Measurements from ENCODE around the gene AMZ2.

AMZ2 gene

GRCh38 chr17:68299817-68300216 is 52.0 kb downstream of the AMZ2 start:
- TF ChIP-seq, protein P1, sequence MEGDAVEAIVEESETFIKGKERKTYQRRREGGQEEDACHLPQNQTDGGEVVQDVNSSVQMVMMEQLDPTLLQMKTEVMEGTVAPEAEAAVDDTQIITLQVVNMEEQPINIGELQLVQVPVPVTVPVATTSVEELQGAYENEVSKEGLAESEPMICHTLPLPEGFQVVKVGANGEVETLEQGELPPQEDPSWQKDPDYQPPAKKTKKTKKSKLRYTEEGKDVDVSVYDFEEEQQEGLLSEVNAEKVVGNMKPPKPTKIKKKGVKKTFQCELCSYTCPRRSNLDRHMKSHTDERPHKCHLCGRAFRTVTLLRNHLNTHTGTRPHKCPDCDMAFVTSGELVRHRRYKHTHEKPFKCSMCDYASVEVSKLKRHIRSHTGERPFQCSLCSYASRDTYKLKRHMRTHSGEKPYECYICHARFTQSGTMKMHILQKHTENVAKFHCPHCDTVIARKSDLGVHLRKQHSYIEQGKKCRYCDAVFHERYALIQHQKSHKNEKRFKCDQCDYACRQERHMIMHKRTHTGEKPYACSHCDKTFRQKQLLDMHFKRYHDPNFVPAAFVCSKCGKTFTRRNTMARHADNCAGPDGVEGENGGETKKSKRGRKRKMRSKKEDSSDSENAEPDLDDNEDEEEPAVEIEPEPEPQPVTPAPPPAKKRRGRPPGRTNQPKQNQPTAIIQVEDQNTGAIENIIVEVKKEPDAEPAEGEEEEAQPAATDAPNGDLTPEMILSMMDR (IDR thresholded peaks at IDR 0.05; ENCODE audit: low read depth, low read length), result no peak
- no peak overlapping the region for H3K4me3 ChIP-seq (ENCODE audit: low read depth, low read length)
- H3K27me3 ChIP-seq (ENCODE audit: insufficient read depth, low read depth, severe bottlenecking), result no peaks in the 10 kb centered on the region
- no peak overlapping the region for H3K27ac ChIP-seq
- peaks cover 3% of the 10 kb centered on the region for H3K9me3 ChIP-seq (ENCODE audit: severe bottlenecking)
- no peaks in the 10 kb centered on the region for H3K36me3 ChIP-seq
- no peak for DNase-seq

- Histone ChIP-seq H3K4me3 (ENCODE audit: low read depth, low read length) (no peak overlapping the region), H3K36me3 (no peaks in the 10 kb centered on the region), H3K27me3 (ENCODE audit: insufficient read depth, low read depth, severe bottlenecking) (no peaks in the 10 kb centered on the region), H3K27ac (no peak overlapping the region), H3K9me3 (ENCODE audit: severe bottlenecking) (peaks cover 3% of the 10 kb centered on the region)
- TF ChIP-seq, protein P1 (IDR thresholded peaks at IDR 0.05; ENCODE audit: low read depth, low read length), result no peak
- no peak for DNase-seq
Observed at GRCh38 chr17:68301438-68301959, 53.7 kb downstream of the AMZ2 start.

- Histone ChIP-seq H3K36me3 (no peaks in the 10 kb centered on the region), H3K4me3 (ENCODE audit: low read depth, low read length) (no peak overlapping the region), H3K27me3 (ENCODE audit: insufficient read depth, low read depth, severe bottlenecking) (no peaks in the 10 kb centered on the region), H3K9me3 (ENCODE audit: severe bottlenecking) (peaks cover 3% of the 10 kb centered on the region), H3K27ac (no peak overlapping the region)
- TF ChIP-seq, protein P1 (IDR thresholded peaks at IDR 0.05; ENCODE audit: low read depth, low read length), result no peak
- no peak for DNase-seq
Observed at GRCh38 chr17:68302066-68302564, 54.3 kb downstream of the AMZ2 start.

GRCh38 chr17:68302666-68303065 is 54.8 kb downstream of the AMZ2 start:
- no peak overlapping the region for H3K27ac ChIP-seq
- H3K36me3 ChIP-seq, result no peaks in the 10 kb centered on the region
- H3K4me3 ChIP-seq (ENCODE audit: low read depth, low read length), result no peak overlapping the region
- no peak for DNase-seq
- TF ChIP-seq, protein P1 (IDR thresholded peaks at IDR 0.05; ENCODE audit: low read depth, low read length), result no peak
- peaks cover 3% of the 10 kb centered on the region for H3K9me3 ChIP-seq (ENCODE audit: severe bottlenecking)
- H3K27me3 ChIP-seq (ENCODE audit: insufficient read depth, low read depth, severe bottlenecking), result no peaks in the 10 kb centered on the region

DNA sequence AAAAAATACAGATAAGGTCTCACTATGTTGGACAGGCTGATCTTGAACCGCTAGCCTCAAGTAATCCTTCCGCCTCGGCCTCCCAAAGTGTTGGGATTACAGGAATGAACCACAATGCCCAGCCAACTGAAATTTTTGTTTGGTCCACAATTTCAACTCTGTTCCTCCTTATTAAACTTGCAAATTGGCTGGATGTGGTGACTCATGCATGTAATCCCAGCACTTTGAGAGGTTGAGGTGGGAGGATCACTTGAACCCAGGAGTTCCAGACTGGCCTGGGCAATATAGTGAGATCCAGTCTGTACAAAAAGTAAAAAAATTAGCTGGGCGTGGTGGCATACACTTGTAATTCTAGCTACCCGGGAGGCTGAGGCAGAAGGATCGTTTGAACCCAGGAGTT is 56.9 kb downstream of the AMZ2 start:
- Histone ChIP-seq H3K4me3 (ENCODE audit: low read depth, low read length) (no peak overlapping the region), H3K36me3 (no peaks in the 10 kb centered on the region), H3K27me3 (ENCODE audit: insufficient read depth, low read depth, severe bottlenecking) (no peaks in the 10 kb centered on the region), H3K9me3 (ENCODE audit: severe bottlenecking) (peaks cover 3% of the 10 kb centered on the region), H3K27ac (no peak overlapping the region)
- no peak for DNase-seq
- TF ChIP-seq, protein P1 (IDR thresholded peaks at IDR 0.05; ENCODE audit: low read depth, low read length), result no peak

GRCh38 chr17:68305142-68305541 is 57.3 kb downstream of the AMZ2 start:
- no peak overlapping the region for H3K4me3 ChIP-seq (ENCODE audit: low read depth, low read length)
- no peaks in the 10 kb centered on the region for H3K36me3 ChIP-seq
- no peaks in the 10 kb centered on the region for H3K27me3 ChIP-seq (ENCODE audit: insufficient read depth, low read depth, severe bottlenecking)
- no peak overlapping the region for H3K27ac ChIP-seq
- H3K9me3 ChIP-seq (ENCODE audit: severe bottlenecking), result peaks cover 3% of the 10 kb centered on the region
- no peak for DNase-seq
- TF ChIP-seq, protein P1 (IDR thresholded peaks at IDR 0.05; ENCODE audit: low read depth, low read length), result no peak

All from WERI-Rb-1 (cell line).